Immature natural killer cell (primary cell): ENCODE results near the gene GYS2. TPM values are rescaled to one million over a fixed set of nuclear protein-coding genes. Genes with fewer than 3 reads are reported as not detected.
A peak's percentile ranks its signal among the peaks of the same experiment; 100 is the strongest.

ENCODE experiments used
- DNase-seq, 3 donors: peaks; one replicate each; pipeline ENCODE4 v3.0.0; 2022; ENCODE audit warnings: mixed read lengths in 1 of 3
- H3K27ac Mint-ChIP-seq, 6 donors: one replicate each; pipeline ENCODE4 v1.8.0; 2020; ENCODE audit warnings: mixed read lengths in 6 of 6, mild to moderate bottlenecking in 5 of 6, inconsistent platforms in 4 of 6, moderate library complexity in 3 of 6
- H3K27me3 Mint-ChIP-seq, 3 donors: one replicate each; pipeline ENCODE4 v1.8.0; 2020 to 2021; ENCODE audit warnings: low read depth in 3 of 3, mild to moderate bottlenecking in 3 of 3, mixed read lengths in 3 of 3, moderate library complexity in 3 of 3, inconsistent platforms in 1 of 3
- H3K36me3 Mint-ChIP-seq, 3 donors: one replicate each; pipeline ENCODE4 v1.8.0; 2020; ENCODE audit warnings: mixed read lengths in 3 of 3, inconsistent platforms in 2 of 3, mild to moderate bottlenecking in 2 of 3
- H3K4me1 Mint-ChIP-seq, 2 donors: one replicate each; pipeline ENCODE4 v1.8.0; 2020; ENCODE audit warnings: inconsistent platforms in 2 of 2, mild to moderate bottlenecking in 2 of 2, mixed read lengths in 2 of 2, moderate library complexity in 1 of 2
- H3K4me3 Mint-ChIP-seq, 5 donors: one replicate each; pipeline ENCODE4 v1.8.0; 2020; ENCODE audit warnings: mild to moderate bottlenecking in 5 of 5, mixed read lengths in 5 of 5, inconsistent platforms in 3 of 5, moderate library complexity in 3 of 5
- H3K9me3 Mint-ChIP-seq, 6 donors: one replicate each; pipeline ENCODE4 v1.8.0; 2020; ENCODE audit warnings: mild to moderate bottlenecking in 6 of 6, mixed read lengths in 6 of 6, inconsistent platforms in 4 of 6, moderate library complexity in 3 of 6
- polyA plus RNA-seq, 3 donors: library from polyadenylated mRNA; unstranded; fragments of 300-500 nt; fragmentation: Illumina TruSeq; gene quantifications; one replicate each; pipeline ENCODE4 v1.2.3, GENCODE V29; 2021

The GYS2 gene
- polyA plus RNA-seq, 3 donors from 2014 or later: not detected

GRCh38 chr12:21501258-21502163, 103.1 kb downstream of the GYS2 start, which contains the start of the genes GOLT1B and RECQL:
GOLT1B (plus strand) TSS chr12:21501789; CDS start chr12:21501924, 135 bp downstream.
RECQL (minus strand) TSS chr12:21501635; CDS start chr12:21499570, 2,065 bp downstream.
- H3K27ac Mint-ChIP-seq: no peak within 1 kb of the TSS
- H3K36me3 Mint-ChIP-seq: peaks cover 0 to 13% (median 8%) of the 10 kb centered on the region in 3 donors
- no peaks in the 10 kb centered on the region for H3K9me3 Mint-ChIP-seq
- peaks cover 0 to 1% (median 0%) of the 10 kb centered on the region in 3 donors for H3K27me3 Mint-ChIP-seq
- peaks cover 30 to 44% of the 10 kb centered on the region in 2 donors for H3K4me1 Mint-ChIP-seq
- peak; percentile 93 to 95 (median 95) for DNase-seq
- H3K4me3 Mint-ChIP-seq: no peak within 1 kb of the TSS

- H3K4me3 Mint-ChIP-seq: no peak overlapping the region
- H3K36me3 Mint-ChIP-seq: peaks cover 1 to 14% (median 8%) of the 10 kb centered on the region in 3 donors
- H3K9me3 Mint-ChIP-seq: no peaks in the 10 kb centered on the region
- no peak overlapping the region for H3K27ac Mint-ChIP-seq
- DNase-seq: no peak
- H3K27me3 Mint-ChIP-seq: peaks cover 0 to 1% (median 0%) of the 10 kb centered on the region in 3 donors
- peaks cover 30 to 39% of the 10 kb centered on the region in 2 donors for H3K4me1 Mint-ChIP-seq
These were observed 103.8 kb downstream of the GYS2 start for GRCh38 chr12:21500786-21501257.

GRCh38 chr12:21499765-21500164, 104.9 kb downstream of the GYS2 start:
- H3K9me3 Mint-ChIP-seq: no peaks in the 10 kb centered on the region
- H3K4me3 Mint-ChIP-seq: peak overlapping the region in 1 of 5 donors; percentile 23
- peaks cover 7 to 22% (median 11%) of the 10 kb centered on the region in 3 donors for H3K36me3 Mint-ChIP-seq
- peak overlapping the region in 1 of 6 donors; percentile 34 for H3K27ac Mint-ChIP-seq
- peaks cover 0 to 1% (median 0%) of the 10 kb centered on the region in 3 donors for H3K27me3 Mint-ChIP-seq
- no peak for DNase-seq
- peaks cover 30 to 39% of the 10 kb centered on the region in 2 donors for H3K4me1 Mint-ChIP-seq

Other genes starting within 250 kb of the GYS2 start
- gene IAPP, start 231.9 kb downstream of the GYS2 start, polyA plus RNA-seq: not detected
- gene PYROXD1, start 167.2 kb downstream of the GYS2 start, polyA plus RNA-seq: 10 to 100 TPM; 19.3 to 28.1 (median 23.9) TPM
- gene RECQL, start 103.2 kb downstream of the GYS2 start, polyA plus RNA-seq: 100 to 1,000 TPM in 1 of 3 donors, 10 to 100 TPM in 2; 73.7 to 101 (median 82.3) TPM
- gene GOLT1B, start 103.1 kb downstream of the GYS2 start, polyA plus RNA-seq: 10 to 100 TPM; 15.9 to 37.7 (median 28.9) TPM
- gene SPX, start 78.6 kb downstream of the GYS2 start, polyA plus RNA-seq: under 1 TPM in 1 of 3 donors, not detected in 2; 0.15 TPM
- 100 to 1,000 TPM; 224 to 398 (median 315) TPM for gene LDHB, start 53.0 kb upstream of the GYS2 start, polyA plus RNA-seq
- not detected for gene KCNJ8, start 169.9 kb upstream of the GYS2 start, polyA plus RNA-seq